Mesothelial cell of epicardium (in vitro differentiated cells): ENCODE results near the gene FAM200C. TPM values are rescaled to one million over a fixed set of nuclear protein-coding genes. Genes with fewer than 3 reads are reported as not detected.

Experiments
- DNase-seq, 2 experiments: peaks; one replicate each; pipeline ENCODE4 v3.0.0; 2021; ENCODE audit warnings: low spot score in 2 of 2; ENCODE audit not compliant: unreplicated experiment in 2 of 2
- H3K27ac Mint-ChIP-seq: 2 replicates; pipeline ENCODE4 v1.8.0; 2021; ENCODE audit warnings: mixed read lengths
- H3K27me3 Mint-ChIP-seq: 2 replicates; pipeline ENCODE4 v1.8.0; 2021; ENCODE audit warnings: low read depth, mixed read lengths
- H3K36me3 Mint-ChIP-seq: 2 replicates; pipeline ENCODE4 v1.8.0; 2021; ENCODE audit warnings: mixed read lengths
- H3K4me1 Mint-ChIP-seq: 2 replicates; pipeline ENCODE4 v1.8.0; 2021; ENCODE audit warnings: mixed read lengths
- H3K4me3 Mint-ChIP-seq: 2 replicates; pipeline ENCODE4 v1.8.0; 2021; ENCODE audit warnings: mild to moderate bottlenecking, moderate library complexity, mixed read lengths
- H3K9me3 Mint-ChIP-seq: 2 replicates; pipeline ENCODE4 v1.8.0; 2021; ENCODE audit warnings: mixed read lengths
- total RNA-seq: library from RNA; stranded (reverse); gene quantifications from 3 replicates; pipeline ENCODE4 v1.2.1, GENCODE V29; 2021
- TF ChIP-seq, protein P1 (sequence below): fragments of 200-600 bp; sonication (generic); IDR thresholded peaks from one replicate; pipeline ENCODE4 v1.5.0; 2021; ENCODE audit warnings: antibody characterized with exemption; ENCODE audit not compliant: unreplicated experiment

Gene FAM200C
- total RNA-seq, 1 donor from 2014 or later, result 6.6 TPM

DNA sequence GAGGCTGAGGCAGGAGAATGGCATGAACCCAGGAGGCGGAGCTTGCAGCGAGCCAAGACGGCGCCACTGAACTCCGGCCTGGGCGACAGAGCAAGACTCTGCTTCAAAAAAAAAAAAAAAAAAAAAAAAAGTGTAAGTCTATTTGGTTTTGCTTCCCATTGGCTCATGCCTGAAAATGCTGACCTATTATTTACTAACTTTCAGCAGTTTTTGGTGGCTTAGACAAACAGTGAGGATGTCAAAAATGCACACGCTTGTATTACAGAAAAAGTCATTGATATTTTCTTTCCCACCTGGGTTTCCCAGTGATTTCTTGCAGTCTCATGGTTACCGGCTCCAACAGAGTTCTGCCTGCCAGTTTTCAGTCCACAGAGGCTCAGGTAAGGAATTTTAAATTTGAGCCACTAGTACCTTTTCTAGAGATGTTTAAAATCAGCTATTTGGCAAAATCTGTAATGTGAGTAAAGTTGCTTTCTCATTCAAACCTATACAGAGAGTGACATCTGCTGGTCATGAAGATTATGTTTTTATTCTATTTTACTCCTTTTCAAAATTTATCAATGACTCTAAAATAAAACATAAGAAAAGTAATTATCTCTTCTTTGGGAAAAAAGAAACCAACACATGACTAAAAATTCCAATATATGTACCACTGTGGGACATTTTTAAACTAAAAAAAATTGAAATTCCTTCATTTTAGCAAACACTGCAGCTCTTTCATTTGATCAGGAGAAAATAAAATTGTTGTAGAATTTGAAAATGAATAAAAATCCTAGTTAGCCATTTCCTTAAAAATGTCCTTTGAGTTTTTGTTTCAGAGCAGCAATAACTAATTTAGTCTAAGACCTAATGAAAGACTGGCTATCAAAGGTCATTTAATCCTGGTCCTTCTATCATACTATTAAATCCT is 8.8 kb downstream of the FAM200C start:
- Mint-ChIP-seq H3K4me1 (no peaks in the 10 kb centered on the region), H3K9me3 (peaks cover 29% of the 10 kb centered on the region), H3K36me3 (peaks cover 18% of the 10 kb centered on the region), H3K27me3 (no peaks in the 10 kb centered on the region), H3K27ac (no peak overlapping the region), H3K4me3 (no peak overlapping the region)
- TF ChIP-seq, protein P1, sequence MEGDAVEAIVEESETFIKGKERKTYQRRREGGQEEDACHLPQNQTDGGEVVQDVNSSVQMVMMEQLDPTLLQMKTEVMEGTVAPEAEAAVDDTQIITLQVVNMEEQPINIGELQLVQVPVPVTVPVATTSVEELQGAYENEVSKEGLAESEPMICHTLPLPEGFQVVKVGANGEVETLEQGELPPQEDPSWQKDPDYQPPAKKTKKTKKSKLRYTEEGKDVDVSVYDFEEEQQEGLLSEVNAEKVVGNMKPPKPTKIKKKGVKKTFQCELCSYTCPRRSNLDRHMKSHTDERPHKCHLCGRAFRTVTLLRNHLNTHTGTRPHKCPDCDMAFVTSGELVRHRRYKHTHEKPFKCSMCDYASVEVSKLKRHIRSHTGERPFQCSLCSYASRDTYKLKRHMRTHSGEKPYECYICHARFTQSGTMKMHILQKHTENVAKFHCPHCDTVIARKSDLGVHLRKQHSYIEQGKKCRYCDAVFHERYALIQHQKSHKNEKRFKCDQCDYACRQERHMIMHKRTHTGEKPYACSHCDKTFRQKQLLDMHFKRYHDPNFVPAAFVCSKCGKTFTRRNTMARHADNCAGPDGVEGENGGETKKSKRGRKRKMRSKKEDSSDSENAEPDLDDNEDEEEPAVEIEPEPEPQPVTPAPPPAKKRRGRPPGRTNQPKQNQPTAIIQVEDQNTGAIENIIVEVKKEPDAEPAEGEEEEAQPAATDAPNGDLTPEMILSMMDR, result peak; percentile 45
- DNase-seq, result no peak

DNA sequence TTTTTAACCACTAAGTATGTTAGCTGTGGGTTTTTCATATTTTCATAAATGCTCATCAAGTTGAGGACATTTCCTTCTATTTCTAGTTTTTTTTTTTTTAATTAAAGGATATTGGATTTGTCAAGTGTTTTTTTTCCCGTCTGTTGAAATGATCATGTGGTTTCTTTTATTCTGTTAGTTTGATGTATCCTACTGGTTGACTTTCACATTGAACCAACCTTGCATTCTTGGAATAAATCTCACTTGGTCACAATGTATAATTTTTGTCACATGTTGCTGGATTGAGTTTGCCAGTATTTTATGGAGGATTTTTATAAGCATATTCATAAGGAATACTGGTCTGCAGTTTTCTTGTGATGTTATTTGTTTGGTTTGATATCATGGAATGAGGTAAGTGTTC is 12.4 kb downstream of the FAM200C start:
- H3K9me3 Mint-ChIP-seq, result peaks cover 39% of the 10 kb centered on the region
- H3K4me1 Mint-ChIP-seq, result no peaks in the 10 kb centered on the region
- H3K4me3 Mint-ChIP-seq, result no peak overlapping the region
- DNase-seq, result no peak
- TF ChIP-seq, protein P1, result no peak
- no peaks in the 10 kb centered on the region for H3K27me3 Mint-ChIP-seq
- H3K36me3 Mint-ChIP-seq, result peaks cover 18% of the 10 kb centered on the region
- no peak overlapping the region for H3K27ac Mint-ChIP-seq

DNA sequence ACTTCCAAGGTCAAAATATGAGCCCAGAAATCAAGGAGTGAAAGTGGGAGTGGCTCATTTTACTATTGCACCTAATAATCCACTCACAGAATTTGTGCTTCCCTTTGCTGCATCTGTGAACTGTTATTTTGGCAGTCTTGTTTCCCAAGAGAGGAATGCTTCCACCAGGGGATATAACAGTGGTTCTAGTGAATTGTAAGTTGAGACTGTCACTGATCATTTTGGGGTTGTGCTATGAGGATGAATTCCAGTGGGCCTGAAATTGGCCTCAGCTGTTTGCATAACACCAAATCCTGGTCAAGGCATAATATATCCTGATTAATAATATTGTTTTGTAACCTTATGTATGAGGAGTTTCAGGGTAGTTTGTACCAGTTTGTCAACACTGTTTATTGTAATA is 14.4 kb downstream of the FAM200C start:
- Mint-ChIP-seq H3K27ac (no peak overlapping the region), H3K4me3 (no peak overlapping the region), H3K9me3 (peaks cover 39% of the 10 kb centered on the region), H3K36me3 (peaks cover 15% of the 10 kb centered on the region), H3K27me3 (no peaks in the 10 kb centered on the region), H3K4me1 (no peaks in the 10 kb centered on the region)
- TF ChIP-seq, protein P1, result no peak
- DNase-seq, result no peak

DNA sequence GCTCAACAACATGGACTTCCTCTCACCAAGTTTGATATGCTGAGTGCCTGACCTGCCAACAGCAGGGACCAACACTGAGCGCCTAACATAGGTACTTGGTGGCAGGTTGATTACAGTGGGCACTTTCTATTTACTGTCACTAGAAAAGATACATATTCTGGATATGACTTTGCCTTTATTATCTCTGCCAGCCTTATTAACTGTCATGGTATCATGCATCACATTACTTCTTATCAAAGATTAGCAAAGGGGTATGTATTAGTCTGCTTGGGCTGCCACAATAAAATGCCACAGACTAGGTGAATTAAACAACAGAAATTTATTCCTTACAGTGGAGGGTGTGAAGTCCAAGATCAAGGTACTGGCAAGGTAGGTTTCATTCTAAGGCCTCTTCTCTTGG is 15.2 kb downstream of the FAM200C start:
- peaks cover 39% of the 10 kb centered on the region for H3K9me3 Mint-ChIP-seq
- TF ChIP-seq, protein P1, result no peak
- H3K4me1 Mint-ChIP-seq, result no peaks in the 10 kb centered on the region
- peaks cover 15% of the 10 kb centered on the region for H3K36me3 Mint-ChIP-seq
- H3K4me3 Mint-ChIP-seq, result no peak overlapping the region
- H3K27me3 Mint-ChIP-seq, result peaks cover under 1% of the 10 kb centered on the region
- no peak for DNase-seq
- H3K27ac Mint-ChIP-seq, result no peak overlapping the region

DNA sequence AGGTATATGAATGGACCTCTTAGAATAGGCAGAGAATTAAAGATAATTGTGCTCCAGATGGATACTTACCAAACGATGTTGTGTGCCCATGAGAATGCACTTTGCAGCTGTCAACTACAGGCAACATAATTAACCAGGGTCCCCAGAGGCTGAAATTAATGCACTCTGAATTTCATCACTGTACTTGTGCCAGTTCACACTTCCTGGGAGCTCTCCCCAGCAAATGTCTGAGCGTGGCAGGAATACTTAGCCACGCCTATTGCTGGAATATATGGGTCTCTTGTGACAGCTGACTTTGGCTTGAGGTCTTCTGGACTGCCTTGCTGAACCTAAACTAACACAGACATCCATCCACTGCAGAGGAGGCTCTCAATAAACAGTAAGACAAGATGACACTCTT is 17.5 kb downstream of the FAM200C start:
- Mint-ChIP-seq H3K36me3 (no peaks in the 10 kb centered on the region), H3K4me3 (no peak overlapping the region), H3K9me3 (peaks cover 20% of the 10 kb centered on the region)

More for the DNA sequence above, 17.5 kb downstream of the FAM200C start:
- DNase-seq, result no peak
- Mint-ChIP-seq H3K27me3 (peaks cover 4% of the 10 kb centered on the region), H3K27ac (no peak overlapping the region), H3K4me1 (no peaks in the 10 kb centered on the region)
- TF ChIP-seq, protein P1, result no peak
